ENCODE data around the gene AOC1.

GRCh38 chr7:150838965-150839650, 13.2 kb upstream of the AOC1 start:
- TF ChIP-seq POLR2AphosphoS5 (IDR thresholded peaks at IDR 0.05) (no peak), CTCF (IDR thresholded peaks at IDR 0.05 in 8 of 11, conservative IDR thresholded peaks at IDR 0.05 in 3 of 11) (no peak)
